Measurements from ENCODE around the gene OR5AC2. TPM values are rescaled to one million over a fixed set of nuclear protein-coding genes. Genes with fewer than 3 reads are reported as not detected.

The OR5AC2 gene, protein sequence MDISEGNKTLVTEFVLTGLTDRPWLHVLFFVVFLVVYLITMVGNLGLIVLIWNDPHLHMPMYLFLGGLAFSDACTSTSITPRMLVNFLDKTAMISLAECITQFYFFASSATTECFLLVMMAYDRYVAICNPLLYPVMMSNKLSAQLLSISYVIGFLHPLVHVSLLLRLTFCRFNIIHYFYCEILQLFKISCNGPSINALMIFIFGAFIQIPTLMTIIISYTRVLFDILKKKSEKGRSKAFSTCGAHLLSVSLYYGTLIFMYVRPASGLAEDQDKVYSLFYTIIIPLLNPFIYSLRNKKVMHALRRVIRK
- not detected for total RNA-seq

DNA sequence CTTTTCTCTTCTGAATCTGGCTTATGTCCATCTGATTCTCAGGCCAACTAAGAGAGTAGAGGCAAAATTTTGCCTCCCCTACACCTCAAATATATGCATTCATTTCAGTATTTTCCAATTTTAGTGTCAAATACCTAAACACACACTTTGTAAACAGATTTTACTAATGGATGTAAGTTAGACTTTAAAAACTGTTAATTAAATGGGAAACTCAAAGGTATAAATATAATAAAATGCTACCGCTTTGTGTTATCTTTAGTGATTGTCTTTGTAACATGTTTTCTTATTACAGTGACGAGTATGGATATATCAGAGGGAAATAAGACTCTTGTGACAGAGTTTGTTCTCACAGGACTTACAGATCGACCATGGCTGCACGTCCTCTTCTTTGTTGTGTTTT lies at the start of gene OR5AC2:
TSS of gene OR5AC2 (plus strand) at position 301 of the 400 bp plus-strand sequence. CDS start at position 301, 0 bp downstream.
- H3K4me1 Mint-ChIP-seq: no peaks in the 10 kb centered on the region
- H3K27ac Mint-ChIP-seq: no peak within 1 kb of the TSS
- DNase-seq: no peak
- POLR2A ChIA-PET: no interaction called here
- CTCF ChIA-PET: no interaction called here
- H3K4me3 Mint-ChIP-seq: no peak within 1 kb of the TSS
- H3K36me3 Mint-ChIP-seq (ENCODE audit: low read depth): no peaks in the 10 kb centered on the region
- H3K9me3 Mint-ChIP-seq: no peaks in the 10 kb centered on the region
- peaks cover 2% of the 10 kb centered on the region for H3K27me3 Mint-ChIP-seq

DNA sequence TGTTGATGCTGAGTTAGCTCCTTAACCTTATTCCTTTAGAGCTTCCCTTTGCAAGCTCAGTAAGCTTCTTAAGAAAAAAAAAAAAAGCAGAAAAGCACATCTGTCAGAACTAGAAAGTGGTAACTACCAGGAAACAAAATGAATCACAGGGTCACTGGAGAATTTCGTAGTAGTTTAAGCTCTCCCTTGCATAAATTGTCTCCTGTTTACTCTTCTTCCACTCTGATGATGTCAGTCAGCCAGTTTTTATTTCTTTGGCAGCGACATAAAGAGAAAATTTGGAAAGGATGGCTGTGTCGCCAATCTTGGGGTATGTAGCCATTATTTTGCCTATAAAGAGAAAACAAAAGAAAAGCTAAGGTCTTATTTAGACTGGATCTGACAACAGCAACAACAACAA lies 48.7 kb upstream of the OR5AC2 start:
- no peak overlapping the region for H3K4me3 Mint-ChIP-seq
- H3K27me3 Mint-ChIP-seq: peaks cover 31% of the 10 kb centered on the region
- H3K27ac Mint-ChIP-seq: peak overlapping the region; percentile 51

GRCh38 chr3:98038876-98039275 lies 48.1 kb upstream of the OR5AC2 start:
- H3K27ac Mint-ChIP-seq: peak overlapping the region; percentile 82
- peaks cover 19% of the 10 kb centered on the region for H3K4me1 Mint-ChIP-seq
- no peak for DNase-seq
- CTCF ChIA-PET: interaction anchor here (0.6 to 2.8 kb wide), 16 partner anchors 12 to 776 kb away, joined by 3 to 14 read pairs (median 4); partner anchors contain the start of genes CPOX and CRYBG3
- H3K9me3 Mint-ChIP-seq: peaks cover 7% of the 10 kb centered on the region
- H3K4me3 Mint-ChIP-seq: no peak overlapping the region
- POLR2A ChIA-PET: no interaction called here
- peaks cover 33% of the 10 kb centered on the region for H3K27me3 Mint-ChIP-seq
- peaks cover 4% of the 10 kb centered on the region for H3K36me3 Mint-ChIP-seq (ENCODE audit: low read depth)

More for the DNA sequence above, 48.7 kb upstream of the OR5AC2 start:
- Mint-ChIP-seq H3K36me3 (ENCODE audit: low read depth) (peaks cover 4% of the 10 kb centered on the region), H3K9me3 (peaks cover 7% of the 10 kb centered on the region), H3K4me1 (peaks cover 19% of the 10 kb centered on the region)
- DNase-seq: no peak
- POLR2A ChIA-PET: no interaction called here
- CTCF ChIA-PET: interaction anchor here (0.6 to 2.8 kb wide), 13 partner anchors 12 to 563 kb away, joined by 3 to 14 read pairs (median 4); partner anchors contain the start of gene CRYBG3

DNA sequence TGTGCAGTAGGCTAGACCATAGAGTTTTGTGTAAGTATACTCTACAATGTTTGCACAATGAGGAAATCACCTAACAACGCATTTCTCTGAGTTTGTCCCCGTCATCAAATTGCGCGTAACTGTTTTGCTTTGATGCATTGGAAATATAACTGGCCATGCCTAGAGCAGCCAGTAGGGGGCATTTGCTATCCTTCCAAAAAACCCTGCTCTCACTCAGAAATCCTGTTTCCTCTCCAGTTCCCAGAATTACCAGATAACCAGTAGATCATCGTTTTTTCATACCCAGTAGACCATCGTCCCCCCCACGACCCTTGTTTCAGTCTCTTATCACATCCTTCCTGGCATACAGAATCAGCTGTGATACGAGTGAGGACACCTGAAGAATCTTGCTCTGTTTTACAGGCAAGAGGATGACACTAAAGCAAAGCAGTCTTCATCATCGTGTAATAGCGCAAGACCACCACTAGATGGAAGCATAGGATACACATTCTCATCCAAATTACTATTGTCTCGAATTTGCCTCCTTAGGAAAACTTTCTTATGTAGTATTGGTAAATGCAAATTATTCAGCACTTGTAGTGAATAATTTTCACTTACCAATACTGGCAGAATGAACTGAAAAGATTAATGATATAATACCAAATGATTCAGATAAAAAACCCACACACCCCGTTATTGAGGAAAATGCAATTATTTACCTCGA lies 47.5 kb upstream of the OR5AC2 start:
- H3K27ac Mint-ChIP-seq: peak overlapping the region; percentile 82
- H3K4me1 Mint-ChIP-seq: peaks cover 19% of the 10 kb centered on the region
- POLR2A ChIA-PET: interaction anchor here (0.7 kb wide), 1 partner anchor 281 kb away, joined by 6 read pairs; no protein-coding TSS in a partner anchor
- peak; percentile 86 for DNase-seq
- H3K9me3 Mint-ChIP-seq: peaks cover 7% of the 10 kb centered on the region
- CTCF ChIA-PET: interaction anchor here (0.6 to 2.8 kb wide), 16 partner anchors 9 to 776 kb away, joined by 3 to 14 read pairs (median 4); partner anchors contain the start of genes CPOX and CRYBG3
- H3K4me3 Mint-ChIP-seq: peak overlapping the region; percentile 66
- H3K36me3 Mint-ChIP-seq (ENCODE audit: low read depth): peaks cover 4% of the 10 kb centered on the region
- H3K27me3 Mint-ChIP-seq: peaks cover 34% of the 10 kb centered on the region

- POLR2A ChIA-PET: no interaction called here
- Mint-ChIP-seq H3K4me1 (peaks cover 19% of the 10 kb centered on the region), H3K9me3 (peaks cover 7% of the 10 kb centered on the region)
Measured at GRCh38 chr3:98041350-98041749, 45.6 kb upstream of the OR5AC2 start.

DNA sequence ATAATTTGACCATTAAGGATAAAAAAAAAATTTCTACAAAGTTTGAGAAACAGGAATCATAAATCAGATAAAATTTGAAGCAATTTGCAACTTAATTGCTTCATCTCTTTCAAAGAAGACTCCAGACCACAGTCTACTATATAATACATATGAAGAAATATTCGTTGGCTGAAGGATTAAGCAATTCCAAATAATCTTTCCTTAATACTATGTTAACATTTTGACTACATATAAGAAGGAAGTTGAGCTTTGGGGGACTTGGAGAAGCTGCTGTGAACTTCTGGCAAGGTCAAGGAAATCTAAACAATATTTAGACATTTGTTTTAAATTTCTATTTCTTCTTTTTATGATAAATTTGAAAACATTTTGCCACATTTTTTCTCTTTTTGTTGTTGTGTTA lies 38.4 kb upstream of the OR5AC2 start:
- no peaks in the 10 kb centered on the region for H3K9me3 Mint-ChIP-seq
- no peaks in the 10 kb centered on the region for H3K4me1 Mint-ChIP-seq
- POLR2A ChIA-PET: no interaction called here
- no peak for DNase-seq
- peaks cover 33% of the 10 kb centered on the region for H3K27me3 Mint-ChIP-seq
- H3K36me3 Mint-ChIP-seq (ENCODE audit: low read depth): no peaks in the 10 kb centered on the region
- H3K4me3 Mint-ChIP-seq: no peak overlapping the region
- CTCF ChIA-PET: interaction anchor here (0.9 kb wide), 1 partner anchor 281 kb away, joined by 3 read pairs; no protein-coding TSS in a partner anchor
- H3K27ac Mint-ChIP-seq: no peak overlapping the region

More at GRCh38 chr3:98041350-98041749, 45.6 kb upstream of the OR5AC2 start:
- no peak for DNase-seq
- Mint-ChIP-seq H3K4me3 (no peak overlapping the region), H3K36me3 (ENCODE audit: low read depth) (peaks cover 4% of the 10 kb centered on the region), H3K27me3 (peaks cover 36% of the 10 kb centered on the region), H3K27ac (no peak overlapping the region)
- CTCF ChIA-PET: interaction anchor here (0.9 to 2.6 kb wide), 2 partner anchors 287 to 552 kb away, joined by 4 to 11 read pairs; partner anchors contain the start of gene CPOX

- POLR2A ChIA-PET: no interaction called here
- no peaks in the 10 kb centered on the region for H3K4me1 Mint-ChIP-seq
- CTCF ChIA-PET: no interaction called here
- no peak overlapping the region for H3K4me3 Mint-ChIP-seq
- no peak for DNase-seq
- peaks cover 32% of the 10 kb centered on the region for H3K27me3 Mint-ChIP-seq
- no peaks in the 10 kb centered on the region for H3K9me3 Mint-ChIP-seq
- no peaks in the 10 kb centered on the region for H3K36me3 Mint-ChIP-seq (ENCODE audit: low read depth)
- no peak overlapping the region for H3K27ac Mint-ChIP-seq
Measured at GRCh38 chr3:98049271-98049670, 37.7 kb upstream of the OR5AC2 start.

GRCh38 chr3:98056035-98056434 lies 30.9 kb upstream of the OR5AC2 start:
- H3K4me1 Mint-ChIP-seq: no peaks in the 10 kb centered on the region
- H3K27me3 Mint-ChIP-seq: peaks cover 25% of the 10 kb centered on the region
- ChIA-PET POLR2A (no interaction called here), CTCF (interaction anchor here (1.2 kb wide), 1 partner anchor 10 kb away, joined by 3 read pairs; no protein-coding TSS in a partner anchor)
- H3K9me3 Mint-ChIP-seq: no peaks in the 10 kb centered on the region
- no peaks in the 10 kb centered on the region for H3K36me3 Mint-ChIP-seq (ENCODE audit: low read depth)
- no peak overlapping the region for H3K27ac Mint-ChIP-seq
- H3K4me3 Mint-ChIP-seq: no peak overlapping the region
- DNase-seq: no peak

GRCh38 chr3:98057631-98058030 lies 29.3 kb upstream of the OR5AC2 start:
- H3K4me1 Mint-ChIP-seq: no peaks in the 10 kb centered on the region
- CTCF ChIA-PET: no interaction called here
- POLR2A ChIA-PET: no interaction called here
- no peaks in the 10 kb centered on the region for H3K9me3 Mint-ChIP-seq
- H3K27ac Mint-ChIP-seq: no peak overlapping the region
- DNase-seq: no peak
- no peaks in the 10 kb centered on the region for H3K36me3 Mint-ChIP-seq (ENCODE audit: low read depth)
- H3K27me3 Mint-ChIP-seq: peaks cover 28% of the 10 kb centered on the region
- H3K4me3 Mint-ChIP-seq: no peak overlapping the region

GRCh38 chr3:98058244-98058960 lies 28.6 kb upstream of the OR5AC2 start:
- no peak overlapping the region for H3K27ac Mint-ChIP-seq
- H3K36me3 Mint-ChIP-seq (ENCODE audit: low read depth): no peaks in the 10 kb centered on the region
- DNase-seq: no peak
- H3K9me3 Mint-ChIP-seq: no peaks in the 10 kb centered on the region
- peaks cover 28% of the 10 kb centered on the region for H3K27me3 Mint-ChIP-seq
- POLR2A ChIA-PET: no interaction called here
- no peak overlapping the region for H3K4me3 Mint-ChIP-seq
- H3K4me1 Mint-ChIP-seq: no peaks in the 10 kb centered on the region
- CTCF ChIA-PET: no interaction called here

- CTCF ChIA-PET: no interaction called here
- H3K4me3 Mint-ChIP-seq: no peak overlapping the region
- DNase-seq: no peak
- no peaks in the 10 kb centered on the region for H3K36me3 Mint-ChIP-seq (ENCODE audit: low read depth)
- H3K27ac Mint-ChIP-seq: no peak overlapping the region
- no peaks in the 10 kb centered on the region for H3K9me3 Mint-ChIP-seq
- peaks cover 29% of the 10 kb centered on the region for H3K27me3 Mint-ChIP-seq
- no peaks in the 10 kb centered on the region for H3K4me1 Mint-ChIP-seq
- POLR2A ChIA-PET: no interaction called here
Measured at GRCh38 chr3:98068824-98069223, 18.1 kb upstream of the OR5AC2 start.

DNA sequence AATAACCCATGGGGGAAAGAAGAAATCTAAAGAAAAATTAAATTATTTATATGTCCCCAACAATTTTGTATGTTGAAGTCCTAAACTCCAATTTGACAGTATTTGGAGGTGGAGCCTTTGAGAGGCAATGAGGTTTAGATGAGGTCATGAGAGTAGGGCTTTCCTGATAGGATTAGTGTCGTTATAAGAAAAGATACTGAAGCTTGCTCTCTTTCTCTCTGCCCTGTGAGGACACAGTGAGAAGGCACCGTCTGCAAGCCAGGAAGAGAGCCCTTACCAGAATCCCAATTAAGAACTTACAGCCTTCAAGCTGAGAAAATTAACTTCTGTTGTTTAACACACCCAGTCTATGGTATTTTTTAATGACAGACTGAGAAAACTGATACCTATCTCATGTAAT lies 16.1 kb upstream of the OR5AC2 start:
- DNase-seq: no peak
- no peak overlapping the region for H3K4me3 Mint-ChIP-seq
- no peak overlapping the region for H3K27ac Mint-ChIP-seq
- POLR2A ChIA-PET: no interaction called here
- no peaks in the 10 kb centered on the region for H3K9me3 Mint-ChIP-seq
- CTCF ChIA-PET: no interaction called here
- no peaks in the 10 kb centered on the region for H3K4me1 Mint-ChIP-seq
- no peaks in the 10 kb centered on the region for H3K36me3 Mint-ChIP-seq (ENCODE audit: low read depth)
- peaks cover 26% of the 10 kb centered on the region for H3K27me3 Mint-ChIP-seq

GRCh38 chr3:98073486-98073885 lies 13.5 kb upstream of the OR5AC2 start:
- no peak for DNase-seq
- no peak overlapping the region for H3K4me3 Mint-ChIP-seq
- CTCF ChIA-PET: no interaction called here
- H3K27ac Mint-ChIP-seq: no peak overlapping the region
- no peaks in the 10 kb centered on the region for H3K9me3 Mint-ChIP-seq
- H3K4me1 Mint-ChIP-seq: no peaks in the 10 kb centered on the region
- peaks cover 18% of the 10 kb centered on the region for H3K27me3 Mint-ChIP-seq
- H3K36me3 Mint-ChIP-seq (ENCODE audit: low read depth): no peaks in the 10 kb centered on the region
- POLR2A ChIA-PET: no interaction called here

Measured in activated CD4-positive, alpha-beta T cell treated with anti-CD3 and anti-CD28 coated beads, Interleukin-2, amount 10 ng/mL, durations not matched to agents 7 days and 5 days (primary cell).